NB4 (cell line): ENCODE measurements around the gene BMP7.

Experiments
- CTCF ChIP-seq: IDR thresholded peaks from one replicate; pipeline ENCODE4 v1.5.1; 2012; ENCODE audit warnings: low read depth, low read length
- MYC ChIP-seq: IDR thresholded peaks from 2 replicates; pipeline ENCODE4 v1.6.1; 2011; ENCODE audit warnings: low read depth, low read length
- POLR2A ChIP-seq: IDR thresholded peaks from 2 replicates; pipeline ENCODE4 v1.6.1; 2011; ENCODE audit warnings: mild to moderate bottlenecking; ENCODE audit not compliant: insufficient read length; ENCODE audit errors: extremely low read depth
- TF ChIP-seq, protein P1 (sequence below): IDR thresholded peaks from 2 replicates; pipeline ENCODE4 v1.6.1; 2011; ENCODE audit warnings: low read depth, low read length

DNA sequence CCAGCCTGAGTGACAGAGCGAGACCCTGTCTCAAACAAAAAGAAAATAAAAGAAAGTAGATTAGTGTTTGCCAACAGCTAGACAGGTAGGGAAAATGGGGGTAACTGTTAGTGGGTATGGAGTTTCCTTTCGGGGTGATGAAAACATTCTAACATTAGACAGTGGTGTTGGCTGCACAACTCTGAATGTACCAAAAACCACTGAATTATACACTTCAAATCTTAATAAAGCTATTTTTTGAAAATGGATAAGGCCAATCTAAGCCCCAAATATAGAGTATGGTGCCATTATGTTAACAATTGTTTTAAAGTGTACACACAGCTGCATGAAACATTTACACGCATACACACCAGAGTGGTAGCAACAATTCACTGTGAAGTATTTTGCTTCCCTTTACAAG is 57.0 kb downstream of the BMP7 start:
- no peak for TF ChIP-seq CTCF
- no peak for TF ChIP-seq MYC
- TF ChIP-seq POLR2A, result no peak
- TF ChIP-seq, protein P1, sequence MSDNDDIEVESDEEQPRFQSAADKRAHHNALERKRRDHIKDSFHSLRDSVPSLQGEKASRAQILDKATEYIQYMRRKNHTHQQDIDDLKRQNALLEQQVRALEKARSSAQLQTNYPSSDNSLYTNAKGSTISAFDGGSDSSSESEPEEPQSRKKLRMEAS, result no peak
